Thyroid gland (tissue), 4 donors: Measurements from ENCODE around the gene CHST2.
A peak's percentile ranks its signal among the peaks of the same experiment; 100 is the strongest.

Source experiments
- POLR2A ChIP-seq, 2 donors: fragments of 450-650 bp; IDR thresholded peaks; one replicate each; pipeline ENCODE4 v1.6.1; 2017; ENCODE audit warnings: antibody characterized with exemption in 2 of 2, mild to moderate bottlenecking in 2 of 2, moderate library complexity in 1 of 2
- TF ChIP-seq, protein P1 (sequence below), 6 experiments: fragments of 200-600 bp in 3 of 6; fragments of 450-650 bp in 3 of 6; sonication (generic) in 3 of 6; IDR thresholded peaks; one replicate each; pipeline ENCODE4 v1.5.1; 2016 to 2019; ENCODE audit warnings: antibody characterized with exemption in 6 of 6, mild to moderate bottlenecking in 2 of 6, inconsistent platforms in 1 of 6, moderate library complexity in 1 of 6

DNA sequence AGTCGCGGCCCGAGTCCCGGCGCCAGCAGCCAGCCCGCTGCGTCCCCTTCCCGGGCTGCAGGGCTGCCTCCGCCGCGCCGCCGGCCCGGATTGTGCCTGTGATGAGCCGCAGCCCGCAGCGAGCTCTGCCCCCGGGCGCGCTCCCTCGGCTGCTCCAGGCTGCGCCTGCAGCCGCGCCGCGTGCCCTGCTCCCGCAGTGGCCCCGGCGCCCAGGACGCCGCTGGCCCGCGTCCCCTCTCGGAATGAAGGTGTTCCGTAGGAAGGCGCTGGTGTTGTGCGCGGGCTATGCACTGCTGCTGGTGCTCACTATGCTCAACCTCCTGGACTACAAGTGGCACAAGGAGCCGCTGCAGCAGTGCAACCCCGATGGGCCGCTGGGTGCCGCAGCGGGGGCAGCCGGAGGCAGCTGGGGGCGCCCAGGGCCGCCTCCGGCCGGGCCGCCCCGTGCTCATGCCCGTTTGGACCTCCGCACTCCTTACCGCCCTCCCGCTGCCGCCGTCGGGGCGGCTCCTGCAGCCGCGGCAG is 1.2 kb downstream of the CHST2 start:
- TF ChIP-seq, protein P1, sequence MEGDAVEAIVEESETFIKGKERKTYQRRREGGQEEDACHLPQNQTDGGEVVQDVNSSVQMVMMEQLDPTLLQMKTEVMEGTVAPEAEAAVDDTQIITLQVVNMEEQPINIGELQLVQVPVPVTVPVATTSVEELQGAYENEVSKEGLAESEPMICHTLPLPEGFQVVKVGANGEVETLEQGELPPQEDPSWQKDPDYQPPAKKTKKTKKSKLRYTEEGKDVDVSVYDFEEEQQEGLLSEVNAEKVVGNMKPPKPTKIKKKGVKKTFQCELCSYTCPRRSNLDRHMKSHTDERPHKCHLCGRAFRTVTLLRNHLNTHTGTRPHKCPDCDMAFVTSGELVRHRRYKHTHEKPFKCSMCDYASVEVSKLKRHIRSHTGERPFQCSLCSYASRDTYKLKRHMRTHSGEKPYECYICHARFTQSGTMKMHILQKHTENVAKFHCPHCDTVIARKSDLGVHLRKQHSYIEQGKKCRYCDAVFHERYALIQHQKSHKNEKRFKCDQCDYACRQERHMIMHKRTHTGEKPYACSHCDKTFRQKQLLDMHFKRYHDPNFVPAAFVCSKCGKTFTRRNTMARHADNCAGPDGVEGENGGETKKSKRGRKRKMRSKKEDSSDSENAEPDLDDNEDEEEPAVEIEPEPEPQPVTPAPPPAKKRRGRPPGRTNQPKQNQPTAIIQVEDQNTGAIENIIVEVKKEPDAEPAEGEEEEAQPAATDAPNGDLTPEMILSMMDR (IDR thresholded peaks at IDR 0.05): peak in 1 of 6 experiments; percentile 2
- TF ChIP-seq POLR2A (IDR thresholded peaks at IDR 0.05): no peak
